ENCODE results near the gene CALML3.

Gene CALML3

DNA sequence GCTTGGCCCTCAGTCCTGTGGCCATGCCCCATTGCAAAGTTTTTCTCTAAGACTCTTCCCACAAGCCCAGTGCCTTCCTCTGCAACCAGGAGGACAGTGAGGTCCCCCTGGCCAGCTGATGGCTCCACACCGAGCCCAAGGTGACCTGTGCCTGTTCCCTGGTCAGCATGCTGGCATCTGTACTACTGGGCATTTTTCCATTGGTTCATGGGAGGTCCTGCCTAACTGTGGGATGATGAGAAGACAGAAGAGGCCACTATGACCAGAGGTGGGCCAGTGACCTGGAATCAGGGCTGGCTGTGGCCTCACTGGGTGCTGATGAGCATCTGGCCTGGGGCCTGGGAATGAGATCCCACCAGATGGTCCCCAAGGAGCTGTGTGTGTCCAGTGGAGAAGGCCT lies 20.2 kb downstream of the CALML3 start:
- no peak for DNase-seq

DNA sequence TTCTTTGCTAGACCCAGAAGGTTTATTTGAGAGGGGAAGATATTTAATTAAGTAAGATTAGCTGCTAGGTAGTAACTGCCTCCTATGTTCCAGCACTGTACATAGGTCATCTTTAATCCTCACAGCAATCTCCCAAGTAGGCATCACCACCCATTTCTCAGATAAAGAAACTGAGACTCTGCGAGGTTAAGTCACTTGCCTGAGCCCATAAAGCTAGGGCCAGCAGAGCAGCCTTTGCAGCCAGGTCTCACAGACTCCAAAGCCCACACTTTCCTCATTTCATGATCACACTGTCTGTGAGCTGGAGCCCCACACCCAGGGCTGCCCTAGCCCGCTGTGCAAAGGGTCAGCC lies 20.6 kb downstream of the CALML3 start:
- no peak for DNase-seq

GRCh38 chr10:5545778-5546710 lies 21.3 kb downstream of the CALML3 start:
- no peak for DNase-seq

DNA sequence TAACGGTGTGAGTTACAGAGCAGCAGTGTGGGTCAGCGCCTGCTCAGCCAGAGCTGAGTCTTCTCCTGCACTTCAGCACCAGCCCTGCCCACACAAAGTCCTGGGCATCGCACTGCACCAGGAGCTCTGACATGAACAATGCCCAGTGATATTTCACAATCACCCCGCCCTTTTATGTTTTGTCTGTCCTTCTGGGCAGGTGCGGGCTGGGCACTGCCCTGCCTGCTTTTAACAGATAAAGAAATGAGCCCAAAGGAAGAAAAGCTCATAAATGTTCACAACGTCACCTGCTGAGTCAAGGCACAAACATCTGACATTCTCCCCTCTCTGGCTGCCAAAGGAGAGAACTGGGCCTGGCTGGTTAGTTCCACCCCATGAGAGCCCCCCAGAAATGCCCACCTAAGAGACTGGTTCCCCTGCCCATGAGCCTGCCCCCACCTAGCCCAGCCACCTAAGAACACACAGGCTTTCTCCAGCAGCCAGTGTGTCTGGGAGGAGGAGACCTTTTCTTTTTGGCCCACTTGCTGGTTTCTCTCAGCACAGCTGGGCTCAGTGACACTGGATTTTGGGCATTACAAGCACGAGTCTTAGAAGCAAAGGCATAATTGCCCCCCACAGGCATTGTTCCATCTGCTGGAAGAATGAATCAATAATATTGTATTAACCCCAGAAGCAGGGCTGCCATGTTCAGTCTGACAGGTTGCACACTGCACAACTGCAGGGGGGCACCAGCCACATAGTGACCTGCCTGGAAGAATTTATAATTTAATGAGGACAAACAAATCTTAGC lies 22.3 kb downstream of the CALML3 start:
- no peak for DNase-seq

GRCh38 chr10:5547681-5547930 lies 22.8 kb downstream of the CALML3 start:
- DNase-seq = no peak

DNA sequence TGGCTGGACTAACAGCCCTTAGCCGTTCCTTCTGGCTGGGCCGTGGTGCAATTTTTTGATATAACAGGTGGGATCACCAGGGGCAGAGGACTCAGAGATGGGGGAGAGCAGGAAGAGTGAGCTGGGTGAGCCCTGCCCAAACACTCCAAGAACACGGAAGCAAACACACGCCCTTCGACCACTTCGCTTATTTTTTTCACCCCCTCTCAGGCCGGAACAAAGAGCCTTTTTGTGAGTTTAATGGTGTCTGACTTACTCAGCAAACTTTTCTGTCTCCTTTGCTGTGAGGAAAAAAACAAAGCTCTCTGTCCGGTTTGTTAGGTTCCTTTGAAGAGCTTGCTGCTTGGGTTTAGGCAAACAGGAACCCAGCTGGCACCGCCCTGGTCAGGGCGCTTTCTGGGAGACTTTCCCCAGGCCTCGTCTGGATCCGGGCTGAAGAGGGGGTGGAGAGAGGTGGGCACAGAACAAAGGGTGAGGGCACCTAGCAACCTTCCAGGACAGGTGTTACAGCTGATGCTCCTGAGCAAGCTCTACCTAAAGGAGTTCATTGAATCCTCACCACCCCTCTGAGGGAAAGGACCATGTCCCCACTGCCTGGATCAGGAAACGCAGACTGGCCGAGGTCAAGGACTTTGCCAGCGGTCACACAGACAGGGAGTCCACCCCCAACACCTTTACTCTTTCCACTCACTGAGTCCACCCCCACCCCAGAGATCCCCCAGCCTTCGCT lies 23.3 kb downstream of the CALML3 start:
- DNase-seq = peak; percentile 52

DNA sequence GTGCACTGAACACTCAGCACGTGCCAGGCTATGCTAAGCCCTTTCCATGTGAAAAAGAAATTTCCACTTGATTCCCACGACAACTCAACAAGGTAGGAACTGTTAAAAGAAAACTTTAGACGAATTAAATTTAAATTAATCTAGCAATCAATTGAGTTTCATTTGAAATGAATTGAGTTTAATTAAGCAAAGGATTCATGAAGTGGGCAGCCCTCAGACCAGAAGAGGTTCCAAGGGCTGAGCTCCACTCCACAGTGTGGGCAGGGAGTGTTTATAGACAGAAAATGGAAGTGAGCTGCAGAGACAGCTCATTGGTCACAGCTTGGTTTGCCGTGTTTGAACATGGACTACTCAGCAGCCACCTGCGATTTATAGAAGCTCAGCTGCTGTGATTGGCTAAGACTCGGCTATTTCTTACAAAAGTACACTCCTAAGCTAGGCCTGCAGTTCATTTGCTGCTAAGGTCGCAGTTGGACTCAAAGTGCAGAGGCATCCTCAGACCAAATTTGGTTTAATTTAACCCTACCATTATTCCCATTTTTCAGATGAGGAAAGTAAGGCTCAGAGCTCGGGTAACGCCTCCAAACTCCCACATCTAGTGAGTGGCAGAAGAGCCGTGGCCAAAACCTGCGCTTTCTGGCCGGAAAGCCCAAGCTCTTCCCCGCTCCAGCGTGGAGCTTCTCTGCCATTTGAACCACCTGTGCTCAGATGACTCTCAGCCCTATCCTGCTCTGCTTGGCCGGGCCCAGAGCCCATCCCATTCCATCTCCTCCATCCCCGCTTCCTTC lies 24.9 kb downstream of the CALML3 start:
- no peak for DNase-seq

GRCh38 chr10:5550250-5550545 lies 25.4 kb downstream of the CALML3 start:
- DNase-seq = no peak

DNA sequence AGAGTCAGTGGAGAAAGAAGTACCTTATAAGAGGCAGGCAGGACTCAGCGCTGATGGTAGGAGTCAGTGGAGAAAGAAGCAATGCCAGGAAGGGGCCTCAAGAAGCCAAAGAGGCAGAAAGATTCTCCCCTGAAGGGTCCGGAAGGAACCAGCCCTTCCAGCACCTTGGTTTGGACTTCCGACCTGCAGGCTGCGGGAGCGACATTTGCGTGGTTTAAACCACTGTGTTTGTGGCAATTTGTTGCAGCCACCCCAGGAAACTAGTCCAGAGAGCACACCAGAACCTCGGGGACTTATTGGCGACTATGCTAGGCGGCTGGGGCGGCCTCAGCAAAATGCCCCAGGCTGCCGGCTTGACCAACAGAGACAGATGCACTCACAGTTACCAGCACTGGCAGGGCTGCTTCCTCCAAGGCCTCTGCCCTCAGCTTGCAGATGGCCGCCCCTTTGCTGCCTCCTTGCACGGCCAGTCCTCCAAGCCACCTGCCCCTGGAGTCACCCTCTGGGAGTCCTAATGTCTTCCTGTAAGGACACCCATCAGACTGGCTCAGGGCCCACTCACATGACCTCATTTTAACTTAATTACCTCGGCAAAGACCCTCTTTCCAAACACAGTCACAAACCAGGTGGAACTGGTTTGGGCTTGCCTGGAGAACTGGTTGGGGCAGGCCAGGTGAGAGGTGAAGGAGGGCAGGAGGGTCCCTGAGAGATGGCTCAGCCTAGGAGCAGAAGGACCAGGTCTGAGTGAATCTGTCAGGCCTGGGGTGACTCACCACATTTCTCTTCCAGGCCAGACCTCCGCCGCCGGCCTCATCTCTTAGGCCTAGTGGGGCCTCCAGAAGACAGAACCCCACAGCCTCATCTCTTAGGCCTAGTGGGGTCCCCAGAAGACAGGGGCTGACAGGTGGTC lies 26.1 kb downstream of the CALML3 start:
- DNase-seq = peak; percentile 4

DNA sequence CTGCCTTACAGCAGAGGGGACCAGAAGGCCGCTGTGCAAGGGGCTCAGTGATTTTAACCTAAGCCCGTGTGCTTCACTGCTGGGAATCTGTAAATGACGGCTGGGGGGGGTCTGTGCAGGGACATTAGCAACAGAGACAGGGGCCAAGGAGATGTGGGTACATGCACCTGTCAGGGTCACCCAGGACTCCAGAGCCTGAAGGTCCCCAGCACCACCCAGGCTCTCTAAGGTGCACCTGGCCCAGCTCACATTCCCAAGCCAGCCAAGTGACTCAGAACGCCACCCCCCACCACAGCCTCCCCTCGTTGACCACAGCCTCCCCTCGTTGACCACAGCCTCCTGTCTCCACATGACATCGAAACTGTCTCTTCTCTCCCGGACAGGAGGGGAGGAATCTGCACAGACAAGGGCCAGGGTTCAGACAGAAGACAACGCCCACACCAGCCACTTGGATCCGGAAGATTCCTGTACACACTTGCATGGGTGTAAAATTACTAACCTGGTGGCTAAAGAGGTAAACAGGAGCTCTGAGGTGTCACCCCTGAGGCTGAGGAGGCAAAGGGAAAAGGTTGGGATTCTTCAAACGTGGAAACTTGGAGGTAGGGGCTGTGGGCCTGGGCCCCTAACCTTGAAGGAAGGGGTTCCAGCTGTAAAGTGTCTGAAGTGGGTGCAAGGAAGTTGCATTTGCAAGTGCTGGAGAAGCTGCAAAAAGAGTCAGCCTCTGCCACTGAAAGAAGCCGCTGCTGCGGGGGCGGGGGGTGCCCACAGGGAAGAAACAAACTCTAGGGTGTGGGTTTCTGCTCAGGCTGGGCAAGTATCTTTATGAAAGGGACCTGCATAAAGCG lies 27.0 kb downstream of the CALML3 start:
- DNase-seq = no peak

DNA sequence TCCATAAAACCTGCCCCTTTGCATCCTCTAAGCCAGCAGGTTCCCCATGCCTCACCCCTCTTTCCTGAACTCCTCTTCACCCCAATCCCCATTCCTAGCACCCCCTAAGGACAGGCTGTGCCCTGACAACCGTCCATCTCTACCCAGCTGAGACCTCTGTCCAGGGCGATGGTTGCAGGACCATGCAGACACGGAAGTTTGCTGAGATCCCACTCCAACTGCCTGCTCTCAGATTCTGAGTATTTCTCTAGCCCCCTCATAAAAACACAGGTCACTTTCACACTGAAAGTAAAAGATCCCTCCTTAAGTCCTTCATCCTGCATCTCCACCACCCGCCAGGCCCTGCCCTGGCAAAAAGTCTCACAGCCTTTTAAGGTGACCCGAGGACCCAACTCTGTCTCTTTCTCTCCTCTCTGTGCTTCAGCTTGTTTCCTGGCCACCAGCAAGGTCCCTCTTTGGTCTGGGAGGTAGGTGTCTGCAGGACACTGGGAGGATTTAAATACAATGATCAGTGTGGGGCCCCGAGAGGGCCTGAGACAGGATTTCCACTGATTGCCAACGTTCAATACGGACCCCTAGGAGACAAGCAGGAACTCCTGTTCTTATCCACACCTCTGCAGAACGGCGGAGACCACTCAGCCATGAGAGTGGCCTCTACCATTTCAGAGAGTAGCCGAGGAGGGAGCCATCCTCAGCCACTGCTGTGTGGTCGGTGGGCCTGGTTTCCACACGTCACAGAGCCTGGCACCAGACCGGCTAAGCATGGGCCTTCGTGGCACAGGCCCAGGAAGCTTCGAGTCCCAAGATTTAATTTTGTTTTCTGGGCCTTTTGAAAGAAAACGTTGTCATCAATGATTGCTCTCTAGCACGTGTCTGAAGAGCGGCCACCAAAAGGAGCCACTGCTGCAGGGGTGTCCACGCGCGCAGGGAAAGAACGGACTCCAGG lies 27.9 kb downstream of the CALML3 start:
- no peak for DNase-seq

DNA sequence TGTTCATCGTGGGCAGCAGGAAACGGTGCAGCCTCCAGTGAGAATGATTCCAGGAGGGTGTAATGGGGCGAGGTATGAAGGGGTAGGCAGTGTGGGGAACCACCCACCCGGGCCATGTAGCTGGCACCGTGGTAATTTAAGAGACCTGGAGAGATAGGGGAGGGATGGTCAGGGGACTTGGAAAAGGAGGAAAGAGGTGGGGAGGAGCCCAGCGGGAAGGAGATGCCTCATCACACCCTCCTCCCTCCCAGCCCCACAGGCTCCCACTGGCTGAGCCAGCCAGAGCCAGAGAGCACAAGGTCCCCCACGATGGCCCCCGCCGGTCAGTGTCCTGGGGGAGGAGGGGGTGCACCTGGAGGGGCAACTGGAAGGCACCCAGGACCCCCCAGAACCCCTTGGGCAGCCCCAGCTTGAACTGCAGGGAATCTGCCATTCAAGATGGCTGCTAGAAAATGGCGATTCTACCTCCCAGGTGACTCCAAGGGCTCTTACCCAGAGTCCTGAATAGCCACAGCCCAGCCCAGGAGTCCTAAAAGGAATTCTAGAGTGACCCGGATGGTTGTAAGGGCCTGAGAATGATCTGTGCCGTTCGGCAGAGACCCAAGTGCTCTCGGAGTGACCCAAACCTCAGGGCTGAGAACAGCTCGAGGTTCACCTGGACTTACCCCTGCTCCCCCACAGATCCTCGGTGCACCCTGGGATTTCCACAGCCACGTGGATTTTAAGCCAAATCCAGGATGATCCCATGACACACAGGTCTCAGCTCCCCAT lies 28.8 kb downstream of the CALML3 start:
- no peak for DNase-seq

DNA sequence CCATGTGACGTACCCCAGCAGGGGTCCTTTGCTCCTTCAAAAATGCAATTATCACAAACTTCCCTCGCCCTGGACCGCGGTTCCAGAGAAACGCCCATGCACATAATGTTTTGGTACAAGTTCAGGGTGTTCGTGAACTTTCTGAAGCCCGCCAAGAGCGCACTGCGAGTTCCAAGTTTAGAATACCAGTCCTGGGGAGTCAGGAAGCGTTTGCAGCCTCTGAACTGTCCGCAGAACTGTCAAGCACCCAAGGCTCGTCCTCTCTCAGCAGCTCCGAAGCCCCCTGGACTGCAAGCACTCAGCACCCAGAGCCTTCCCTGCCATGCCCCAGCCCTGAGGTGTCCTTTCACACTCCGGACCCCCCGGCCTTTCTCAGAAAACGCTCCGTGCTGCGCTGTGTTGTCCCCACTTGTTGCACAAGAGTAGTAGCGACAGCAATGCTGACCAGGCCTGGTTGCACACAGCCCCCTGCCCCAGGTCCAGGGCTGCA lies 30.3 kb downstream of the CALML3 start:
- DNase-seq = no peak

DNA sequence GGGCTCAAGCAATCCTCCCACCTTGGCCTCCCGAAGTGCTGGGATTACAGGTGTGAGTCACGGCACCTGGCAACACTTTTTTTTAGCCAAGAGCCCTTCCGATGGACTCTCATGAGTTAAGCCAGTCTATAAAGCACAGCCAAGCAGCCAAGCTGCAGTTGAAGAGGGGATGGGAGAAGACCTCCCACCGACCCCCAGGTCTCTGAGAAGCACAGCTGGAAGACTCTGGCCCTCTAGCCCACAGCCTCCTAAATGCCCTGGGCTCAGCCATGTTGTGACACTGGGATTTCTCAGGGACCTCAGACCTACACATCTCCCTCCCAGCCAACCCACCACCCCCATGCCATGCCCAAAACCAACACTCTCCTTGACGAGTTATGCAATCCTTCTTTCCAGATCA lies 31.1 kb downstream of the CALML3 start:
- no peak for DNase-seq

DNA sequence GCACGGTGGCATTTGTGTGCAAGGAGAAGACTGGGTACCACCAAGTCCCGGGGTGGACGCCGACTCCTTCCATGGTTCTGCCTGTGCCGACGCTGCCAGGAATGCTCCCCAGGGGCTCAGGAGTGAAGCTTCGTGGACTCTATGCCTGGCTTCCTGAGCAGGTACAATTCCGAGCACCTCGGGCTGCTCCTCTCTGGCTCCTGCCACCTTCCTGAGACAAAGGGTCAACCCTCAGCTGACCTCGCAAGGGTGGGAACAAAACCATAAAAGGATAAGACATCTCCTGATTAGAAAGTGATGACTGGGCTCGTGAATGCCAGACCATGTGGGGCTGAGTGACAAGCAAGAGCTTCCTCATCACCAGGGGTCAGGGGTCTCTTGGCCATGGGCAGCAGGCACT lies 31.8 kb downstream of the CALML3 start:
- DNase-seq = no peak

GRCh38 chr10:5557040-5557721 lies 32.4 kb downstream of the CALML3 start:
- DNase-seq = no peak

DNA sequence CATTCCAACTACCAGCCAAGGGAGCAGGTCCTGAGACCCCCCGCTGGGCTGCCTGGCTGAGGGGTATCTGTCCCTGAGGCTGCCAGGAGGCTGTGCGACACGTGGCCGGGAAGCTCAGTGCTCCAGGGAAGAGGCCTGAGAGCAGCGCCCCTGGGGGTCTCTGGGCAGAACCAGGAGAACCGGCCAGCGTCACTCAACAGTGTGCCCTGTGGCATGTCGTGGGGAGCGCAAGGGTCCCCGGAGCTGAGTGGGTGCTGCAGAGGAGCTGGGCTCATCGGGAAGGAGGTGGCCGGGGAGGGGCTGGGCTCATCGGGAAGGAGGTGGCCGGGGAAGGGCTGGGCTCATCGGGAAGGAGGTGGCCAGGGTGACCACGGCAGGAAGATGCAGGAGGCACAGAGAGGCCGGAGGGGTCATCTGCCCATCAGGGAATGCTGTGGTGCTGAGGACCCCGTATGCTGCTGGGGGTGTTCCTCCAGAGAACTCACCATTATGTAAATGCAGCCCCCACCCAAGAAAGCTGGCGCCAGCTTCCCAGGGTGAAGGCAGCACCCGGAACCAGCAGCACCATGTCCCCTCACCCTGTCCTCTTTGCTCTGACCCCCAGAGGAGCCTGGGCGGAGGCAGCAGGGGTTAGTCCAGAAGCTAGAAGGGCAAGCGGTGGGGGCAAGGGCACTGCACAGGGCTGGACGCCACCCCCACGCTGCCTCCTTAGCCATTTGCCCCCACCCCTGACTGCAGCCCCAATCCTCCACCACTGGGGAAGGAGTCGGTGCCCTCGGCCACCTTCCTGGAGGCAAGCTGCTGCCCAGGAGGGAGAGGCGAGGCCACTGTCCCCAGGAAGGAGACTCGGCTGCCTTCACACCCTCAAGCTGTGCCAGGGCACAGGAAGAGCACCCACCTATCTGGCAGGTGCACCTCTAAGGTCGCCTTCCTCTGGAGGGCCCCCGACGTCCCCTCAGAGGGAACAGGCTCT lies 33.3 kb downstream of the CALML3 start:
- no peak for DNase-seq

Measured in NCI-H1092 treated with DMSO at 0.1 percent for 48 hours (cell line).